Adipocyte (in vitro differentiated cells): ENCODE data around the gene PIGU.
"Not testable (repeated sequence)": the region's sequence is repeated elsewhere in the genome, so short reads cannot be mapped to it uniquely, and the experiment has no call there.

ENCODE experiments used
- DNase-seq: peaks from one replicate; pipeline ENCODE4 v3.0.0-alpha.2; 2015; ENCODE audit warnings: low read depth
- H3K27me3 ChIP-seq: replicated peaks from 2 replicates; pipeline ENCODE4 v1.7.0; 2013; ENCODE audit warnings: mild to moderate bottlenecking, low read length, moderate library complexity; ENCODE audit not compliant: control insufficient read depth, insufficient read depth
- H3K36me3 ChIP-seq: 2 replicates; pipeline ENCODE4 v1.7.0; 2013; ENCODE audit warnings: low read length, mild to moderate bottlenecking, moderate library complexity; ENCODE audit not compliant: control insufficient read depth, insufficient read depth, severe bottlenecking
- H3K4me1 ChIP-seq: 2 replicates; pipeline ENCODE4 v1.7.0; 2013; ENCODE audit warnings: mild to moderate bottlenecking, low read length, moderate library complexity; ENCODE audit not compliant: control insufficient read depth, insufficient read depth
- H3K4me3 ChIP-seq: 2 replicates; pipeline ENCODE4 v1.7.0; 2013; ENCODE audit warnings: mild to moderate bottlenecking, low read length, moderate library complexity
- H3K9ac ChIP-seq: 2 replicates; pipeline ENCODE4 v1.7.0; 2013; ENCODE audit warnings: mild to moderate bottlenecking, low read length, moderate library complexity
- H3K9me3 ChIP-seq: 2 replicates; pipeline ENCODE4 v1.7.0; 2013; ENCODE audit warnings: mild to moderate bottlenecking, low read length, moderate library complexity; ENCODE audit not compliant: control insufficient read depth

The PIGU gene

DNA sequence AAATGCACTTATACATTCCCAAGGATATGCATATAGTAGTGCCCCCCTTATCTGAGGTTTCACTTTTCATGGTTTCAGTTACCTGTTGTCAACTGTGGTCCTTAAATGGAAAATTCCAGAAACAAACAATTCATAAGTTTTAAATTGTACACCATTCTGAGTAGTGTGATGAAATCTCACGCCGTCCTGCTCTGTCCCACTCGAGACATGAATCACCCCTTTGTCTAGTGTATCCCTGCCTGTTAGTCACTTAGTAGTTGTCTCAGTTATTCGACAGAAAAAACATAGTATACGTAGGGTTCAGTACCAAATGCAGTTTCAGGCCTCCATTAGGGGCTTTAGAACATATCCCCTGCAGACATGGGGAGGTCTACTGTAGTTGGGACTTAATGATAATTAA lies 61.4 kb downstream of the PIGU start:
- DNase-seq = peak; percentile 15
- no peaks in the 10 kb centered on the region for H3K27me3 ChIP-seq
- no peaks in the 10 kb centered on the region for H3K36me3 ChIP-seq
- H3K9me3 ChIP-seq = no peaks in the 10 kb centered on the region
- H3K4me1 ChIP-seq = peaks cover 6% of the 10 kb centered on the region
- H3K9ac ChIP-seq = no peak overlapping the region
- H3K4me3 ChIP-seq = no peak overlapping the region

- not testable (repeated sequence) for DNase-seq, H3K27me3 ChIP-seq, H3K9me3 ChIP-seq, H3K36me3 ChIP-seq, H3K4me3 ChIP-seq, H3K4me1 ChIP-seq, H3K9ac ChIP-seq
Observed at GRCh38 chr20:34611976-34612375, 64.9 kb downstream of the PIGU start.

- DNase-seq = no peak
- H3K4me3 ChIP-seq = no peak overlapping the region
- H3K4me1 ChIP-seq = no peaks in the 10 kb centered on the region
- no peaks in the 10 kb centered on the region for H3K9me3 ChIP-seq
- no peaks in the 10 kb centered on the region for H3K27me3 ChIP-seq
- no peak overlapping the region for H3K9ac ChIP-seq
- no peaks in the 10 kb centered on the region for H3K36me3 ChIP-seq
Observed at GRCh38 chr20:34607066-34607465, 69.8 kb downstream of the PIGU start.

DNA sequence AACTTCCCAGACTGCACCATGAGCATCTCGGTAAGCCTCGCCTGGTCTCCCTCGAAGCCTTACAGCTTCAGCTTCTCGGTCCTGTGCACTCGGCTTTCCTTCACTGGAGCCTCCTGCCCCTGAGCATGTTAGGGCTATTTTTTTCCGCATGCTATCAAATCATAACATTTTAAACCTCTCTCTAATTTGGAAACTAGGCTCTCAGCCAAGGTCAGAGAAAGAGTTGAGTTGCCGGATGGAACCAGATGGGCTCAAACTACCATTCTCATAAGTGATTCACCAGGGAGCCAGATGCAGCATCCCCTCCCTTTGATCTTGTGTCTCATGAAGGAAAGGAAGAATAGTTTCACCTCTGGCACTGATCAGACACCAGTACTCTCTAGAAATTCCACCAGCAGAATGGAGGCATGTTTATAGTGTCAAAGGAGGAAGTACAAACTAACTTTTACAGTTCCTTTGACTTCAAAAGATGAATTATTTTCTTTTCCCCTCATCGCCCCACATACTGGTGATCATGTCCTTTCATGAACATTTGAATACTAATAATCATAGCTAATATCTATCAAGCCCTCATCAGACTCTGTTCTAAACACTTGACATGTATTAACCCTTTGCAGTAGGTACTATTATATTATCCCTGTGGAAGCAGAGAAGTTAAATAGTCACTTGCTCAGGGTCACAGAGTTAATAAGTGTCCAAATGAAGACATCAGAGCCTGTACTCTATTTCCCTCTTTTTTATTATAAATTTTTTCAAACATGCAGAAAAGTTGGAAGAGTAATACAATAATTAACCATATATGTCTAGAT lies 71.7 kb downstream of the PIGU start:
- Histone ChIP-seq H3K4me3 (no peak overlapping the region), H3K4me1 (peaks cover 5% of the 10 kb centered on the region), H3K9ac (no peak overlapping the region), H3K27me3 (no peaks in the 10 kb centered on the region), H3K9me3 (no peaks in the 10 kb centered on the region), H3K36me3 (no peaks in the 10 kb centered on the region)
- DNase-seq = peak; percentile 46

DNA sequence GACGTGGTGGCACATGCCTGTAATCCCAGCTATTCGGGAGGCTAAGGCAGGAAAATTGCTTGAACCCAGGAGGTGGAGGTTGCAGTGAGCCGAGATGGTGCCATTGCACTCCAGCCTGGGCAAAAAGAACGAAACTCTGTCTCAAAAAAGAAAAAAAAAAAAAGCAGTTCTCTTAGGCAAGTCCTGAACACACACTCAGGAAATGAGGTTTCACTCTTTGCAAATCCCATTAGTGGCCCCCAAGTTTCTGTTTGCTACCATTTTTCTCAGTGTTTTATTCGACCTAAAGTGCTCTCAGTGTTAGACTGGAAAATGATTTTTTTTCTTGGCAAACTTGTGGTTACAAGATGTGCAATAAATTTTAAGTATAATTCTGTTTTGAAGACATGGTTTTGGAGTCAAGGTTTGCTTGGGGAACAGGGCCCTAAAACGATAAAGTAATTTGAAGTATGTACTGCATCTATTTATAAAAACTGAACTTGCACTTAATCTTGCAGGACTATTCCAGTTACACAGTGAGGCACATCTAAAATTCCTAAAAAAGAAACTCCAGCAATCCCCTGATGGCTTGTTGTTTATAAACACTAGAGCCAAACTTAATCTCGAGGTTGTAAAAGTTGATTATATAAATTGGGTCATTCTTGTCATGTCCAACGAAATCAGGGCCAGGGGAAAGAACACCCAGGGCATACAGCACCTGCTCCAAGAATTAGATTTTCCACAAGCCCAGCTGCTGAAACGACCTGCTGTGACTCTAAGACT lies 75.8 kb downstream of the PIGU start:
- Histone ChIP-seq H3K4me3 (no peak overlapping the region), H3K9ac (no peak overlapping the region), H3K4me1 (peaks cover 5% of the 10 kb centered on the region), H3K9me3 (no peaks in the 10 kb centered on the region), H3K27me3 (no peaks in the 10 kb centered on the region), H3K36me3 (no peaks in the 10 kb centered on the region)
- no peak for DNase-seq

DNA sequence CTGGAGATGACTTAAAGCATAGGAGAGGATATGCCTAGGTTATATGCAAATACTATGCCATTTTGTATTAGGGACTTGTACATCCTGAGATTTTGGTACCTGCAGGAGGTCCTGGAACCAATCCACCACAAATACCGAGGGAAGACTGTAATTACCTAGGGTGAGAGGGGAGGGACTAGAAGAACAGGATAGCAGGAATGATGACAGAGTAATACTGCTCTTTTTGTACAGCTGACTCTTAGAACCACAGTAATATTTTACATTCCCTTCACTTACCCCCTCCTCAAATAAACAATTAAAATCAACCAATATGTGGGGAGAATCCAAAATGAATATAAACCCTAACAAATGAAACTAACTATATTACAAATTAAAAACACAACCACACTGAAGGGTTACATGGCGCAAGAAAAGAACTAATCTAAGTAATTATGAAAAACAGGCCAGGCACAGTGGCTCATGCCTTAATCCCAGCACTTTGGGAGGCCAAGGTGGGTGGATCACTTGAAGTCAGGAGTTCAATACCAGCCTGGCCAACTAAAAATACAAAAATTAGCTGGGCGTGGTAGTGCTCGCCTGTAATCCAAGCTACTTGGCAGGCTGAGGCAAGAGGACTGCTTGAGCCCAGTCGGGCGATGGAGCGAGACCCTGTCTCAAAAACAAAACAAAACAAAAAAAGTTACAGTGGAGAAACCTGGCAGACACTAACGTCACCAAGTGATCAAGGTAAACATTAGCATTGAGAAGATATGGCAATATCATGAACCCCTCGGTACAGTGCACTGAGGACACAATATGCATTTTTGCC lies 81.3 kb downstream of the PIGU start:
- Histone ChIP-seq H3K27me3 (no peaks in the 10 kb centered on the region), H3K9ac (no peak overlapping the region), H3K9me3 (no peaks in the 10 kb centered on the region), H3K36me3 (no peaks in the 10 kb centered on the region), H3K4me3 (no peak overlapping the region), H3K4me1 (no peaks in the 10 kb centered on the region)
- DNase-seq = no peak

- no peak for DNase-seq
- H3K36me3 ChIP-seq = peaks cover 7% of the 10 kb centered on the region
- no peak overlapping the region for H3K4me3 ChIP-seq
- no peaks in the 10 kb centered on the region for H3K27me3 ChIP-seq
- H3K9me3 ChIP-seq = no peaks in the 10 kb centered on the region
- no peak overlapping the region for H3K9ac ChIP-seq
- H3K4me1 ChIP-seq = peaks cover 16% of the 10 kb centered on the region
Observed at GRCh38 chr20:34586488-34587163, 90.3 kb downstream of the PIGU start.

DNA sequence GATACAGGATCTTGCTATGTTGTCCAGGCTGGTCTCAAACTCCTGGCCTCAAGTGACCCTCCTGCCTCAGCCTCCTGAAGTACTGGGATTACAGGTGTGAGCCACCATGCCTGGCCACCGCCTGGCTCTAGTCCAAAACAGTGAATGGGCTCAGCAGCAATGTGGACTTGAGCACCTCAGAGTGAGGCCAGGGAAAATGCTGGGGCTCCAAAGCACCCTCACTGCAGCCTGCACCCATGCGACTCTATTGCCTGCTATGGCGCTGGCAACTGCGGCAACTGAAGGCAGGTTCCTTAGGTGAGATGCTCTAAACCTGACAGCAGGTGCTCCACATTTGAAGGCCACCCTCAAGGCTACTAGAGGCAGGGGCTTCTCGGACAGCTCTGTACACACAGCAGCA lies 91.9 kb downstream of the PIGU start:
- Histone ChIP-seq H3K4me3 (no peak overlapping the region), H3K4me1 (peaks cover 24% of the 10 kb centered on the region), H3K36me3 (peaks cover 7% of the 10 kb centered on the region), H3K9ac (no peak overlapping the region), H3K27me3 (no peaks in the 10 kb centered on the region), H3K9me3 (no peaks in the 10 kb centered on the region)
- no peak for DNase-seq

GRCh38 chr20:34583544-34583943 lies 93.3 kb downstream of the PIGU start:
- no peak for DNase-seq
- no peaks in the 10 kb centered on the region for H3K9me3 ChIP-seq
- H3K36me3 ChIP-seq = peaks cover 7% of the 10 kb centered on the region

GRCh38 chr20:34582911-34583310 lies 94.0 kb downstream of the PIGU start:
- Histone ChIP-seq H3K9me3 (no peaks in the 10 kb centered on the region), H3K36me3 (peaks cover 7% of the 10 kb centered on the region), H3K4me1 (peaks cover 45% of the 10 kb centered on the region), H3K27me3 (no peaks in the 10 kb centered on the region), H3K4me3 (no peak overlapping the region), H3K9ac (no peak overlapping the region)
- DNase-seq = no peak

More at GRCh38 chr20:34583544-34583943, 93.3 kb downstream of the PIGU start:
- Histone ChIP-seq H3K4me1 (peaks cover 39% of the 10 kb centered on the region), H3K4me3 (no peak overlapping the region), H3K27me3 (no peaks in the 10 kb centered on the region), H3K9ac (no peak overlapping the region)
